CD14-positive monocyte (primary cell): ENCODE results near the gene LCN2. TPM values are rescaled to one million over a fixed set of nuclear protein-coding genes. Genes with fewer than 3 reads are reported as not detected.
"Not testable (repeated sequence)": the region's sequence is repeated elsewhere in the genome, so short reads cannot be mapped to it uniquely, and the experiment has no call there.

Experiments used
- DNase-seq, 3 donors: peaks; one replicate each; pipeline ENCODE4 v3.0.0-alpha.2; 2011 to 2022
- H2AFZ ChIP-seq: 2 replicates; pipeline ENCODE4 v1.6.0; 2012; ENCODE audit warnings: mild to moderate bottlenecking, low read depth, low read length, inconsistent platforms; ENCODE audit not compliant: insufficient read depth, poor library complexity, severe bottlenecking
- H3K27ac ChIP-seq, 2 donors: 1 replicate in 1 of 2; 2 replicates in 1 of 2; pipeline ENCODE4 v1.5.1; 2012 to 2013; ENCODE audit warnings: low read length in 2 of 2, control low read depth in 1 of 2, inconsistent platforms in 1 of 2, low read depth in 1 of 2, mild to moderate bottlenecking in 1 of 2
- H3K27me3 ChIP-seq, 2 donors: one replicate each; pipeline versions ENCODE4 v1.6.0 to v1.6.1; 2011 to 2013; ENCODE audit warnings: low read length in 2 of 2; ENCODE audit not compliant: control insufficient read depth in 2 of 2, insufficient read depth in 2 of 2
- H3K36me3 ChIP-seq, 2 donors: replicated peaks in 1 of 2; 1 replicate in 1 of 2; 2 replicates in 1 of 2; pipeline versions ENCODE4 v1.5.1 to v1.6.1; 2012 to 2013; ENCODE audit warnings: low read length in 2 of 2, control low read depth in 1 of 2, inconsistent platforms in 1 of 2, mild to moderate bottlenecking in 1 of 2; ENCODE audit not compliant: insufficient read depth in 2 of 2, control insufficient read depth in 1 of 2
- H3K4me1 ChIP-seq, 2 donors: 1 replicate in 1 of 2; 2 replicates in 1 of 2; pipeline versions ENCODE4 v1.5.1 to v1.6.1; 2012 to 2013; ENCODE audit warnings: low read length in 2 of 2, control low read depth in 1 of 2, inconsistent platforms in 1 of 2, mild to moderate bottlenecking in 1 of 2, moderate library complexity in 1 of 2; ENCODE audit not compliant: insufficient read depth in 2 of 2, control insufficient read depth in 1 of 2
- H3K4me2 ChIP-seq: replicated peaks from 2 replicates; pipeline ENCODE3; 2012; ENCODE audit warnings: low read length, moderate library complexity, mild to moderate bottlenecking; ENCODE audit not compliant: poor library complexity, severe bottlenecking; ENCODE audit errors: extremely low read depth
- H3K4me3 ChIP-seq, 3 experiments: fragments of 200-600 bp in 1 of 3; sonication (generic) in 1 of 3; replicated peaks in 1 of 3; 1 replicate in 2 of 3; 2 replicates in 1 of 3; pipeline ENCODE4 v1.5.1; 2011 to 2013; ENCODE audit warnings: low read length in 3 of 3, mild to moderate bottlenecking in 3 of 3, control low read depth in 2 of 3, low read depth in 2 of 3, inconsistent platforms in 1 of 3, moderate library complexity in 1 of 3
- H3K79me2 ChIP-seq: 2 replicates; pipeline ENCODE4 v1.6.0; 2012; ENCODE audit warnings: mild to moderate bottlenecking, control low read depth, inconsistent platforms, low read length, moderate library complexity; ENCODE audit not compliant: insufficient read depth
- H3K9ac ChIP-seq: 2 replicates; pipeline ENCODE4 v1.6.0; 2017; ENCODE audit warnings: low read length, mild to moderate bottlenecking; ENCODE audit not compliant: insufficient read depth, poor library complexity, severe bottlenecking
- H3K9me3 ChIP-seq, 2 donors: replicated peaks in 1 of 2; 1 replicate in 1 of 2; 2 replicates in 1 of 2; pipeline versions ENCODE4 v1.5.1 to v1.6.1; 2012 to 2013; ENCODE audit warnings: low read length in 2 of 2, control low read depth in 1 of 2; ENCODE audit not compliant: control insufficient read depth in 1 of 2, insufficient read depth in 1 of 2
- H4K20me1 ChIP-seq: 2 replicates; pipeline ENCODE4 v1.6.0; 2012; ENCODE audit warnings: mild to moderate bottlenecking, low read length, control low read depth, moderate library complexity; ENCODE audit not compliant: insufficient read depth
- H3K27ac Mint-ChIP-seq, 7 donors: one replicate each; pipeline ENCODE4 v1.8.0; 2020; ENCODE audit warnings: mild to moderate bottlenecking in 7 of 7, mixed read lengths in 7 of 7, moderate library complexity in 6 of 7, inconsistent platforms in 2 of 7
- H3K27me3 Mint-ChIP-seq, 3 donors: one replicate each; pipeline ENCODE4 v1.8.0; 2021 to 2022; ENCODE audit warnings: low read depth in 3 of 3, mild to moderate bottlenecking in 3 of 3, mixed read lengths in 3 of 3, moderate library complexity in 3 of 3, inconsistent platforms in 1 of 3
- H3K36me3 Mint-ChIP-seq, 2 donors: one replicate each; pipeline ENCODE4 v1.8.0; 2020; ENCODE audit warnings: mixed read lengths in 2 of 2, inconsistent platforms in 1 of 2, mild to moderate bottlenecking in 1 of 2
- H3K4me1 Mint-ChIP-seq: one replicate; pipeline ENCODE4 v1.8.0; 2020; ENCODE audit warnings: mild to moderate bottlenecking, mixed read lengths
- H3K4me3 Mint-ChIP-seq, 2 donors: one replicate each; pipeline ENCODE4 v1.8.0; 2020; ENCODE audit warnings: mild to moderate bottlenecking in 2 of 2, mixed read lengths in 2 of 2, moderate library complexity in 1 of 2
- H3K9me3 Mint-ChIP-seq, 7 donors: one replicate each; pipeline ENCODE4 v1.8.0; 2020 to 2022; ENCODE audit warnings: mixed read lengths in 7 of 7, mild to moderate bottlenecking in 6 of 7, moderate library complexity in 6 of 7, inconsistent platforms in 2 of 7
- WGBS: methylation state at CpG from one replicate; pipeline ENCODE4 v1.1.5; 2013; ENCODE audit warnings: missing lambda C conversion rate; ENCODE audit not compliant: insufficient coverage; 5-methylcytosine and 5-hydroxymethylcytosine counted together
- intact Hi-C, 2 donors: fragments of 100-400 bp; cut with micrococcal nuclease; formaldehyde crosslinking; loops; one replicate each; pipeline versions ENCODE4 v1.15.0 to v1.15.1; 2023
- polyA plus RNA-seq, 3 donors: library from polyadenylated mRNA; depleted of rRNA in 1 of 3; unstranded in 2 of 3; stranded (reverse) in 1 of 3; fragments of 300-500 nt in 2 of 3; fragments of >200 nt in 1 of 3; fragmentation: Illumina TruSeq in 2 of 3; gene quantifications; 1 replicate in 2 of 3; 2 replicates in 1 of 3; pipeline ENCODE4 v1.2.3, GENCODE V29; 2012 to 2021
- TF ChIP-seq, protein P1 (sequence below): fragments of 200-600 bp; IDR thresholded peaks from one replicate; pipeline ENCODE4 v1.8.0; 2022; ENCODE audit warnings: antibody characterized with exemption, mild to moderate bottlenecking

LCN2 gene
- polyA plus RNA-seq, 3 donors = 0.83 TPM; not detected in 2

DNA sequence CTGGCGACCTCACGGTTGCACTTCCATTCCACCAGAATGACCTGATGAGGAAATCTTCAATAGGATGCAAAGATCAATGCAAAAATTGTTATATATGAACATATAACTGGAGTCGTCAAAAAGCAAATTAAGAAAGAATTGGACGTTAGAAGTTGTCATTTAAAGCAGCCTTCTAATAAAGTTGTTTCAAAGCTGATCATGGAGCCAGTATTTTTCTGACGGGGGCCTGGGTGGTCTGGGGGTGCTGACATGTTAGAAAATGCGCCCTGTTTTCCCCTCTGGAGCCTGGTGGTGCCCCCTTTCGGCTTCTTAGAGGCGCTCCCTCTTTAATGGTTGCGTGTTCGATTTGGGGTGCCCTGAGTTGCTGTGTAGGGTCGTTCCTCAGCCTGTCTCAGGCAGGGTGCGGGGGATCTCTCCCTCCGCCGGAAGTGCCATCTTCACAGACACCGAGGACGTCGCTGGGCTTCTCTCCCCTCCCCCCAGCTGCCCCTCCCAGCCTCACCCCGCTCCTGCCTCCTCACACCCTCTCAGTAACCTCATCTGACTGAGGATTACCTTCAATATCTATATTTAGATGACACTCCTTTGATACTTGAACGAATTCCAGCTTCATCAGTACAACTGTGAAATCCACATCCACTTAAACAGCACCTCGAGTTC, 40.1 kb upstream of the LCN2 start:
- no peak overlapping the region for H3K9ac ChIP-seq
- peak overlapping the region in 2 of 7 donors; percentile 25 to 55 for H3K27ac Mint-ChIP-seq

GRCh38 chr9:128111726-128112125, 37.5 kb upstream of the LCN2 start:
- H3K9me3 Mint-ChIP-seq, H3K9me3 ChIP-seq, H2AFZ ChIP-seq, H3K27ac ChIP-seq, H3K9ac ChIP-seq, H3K79me2 ChIP-seq, H3K27ac Mint-ChIP-seq, H3K27me3 ChIP-seq, H3K4me3 Mint-ChIP-seq, H3K4me3 ChIP-seq, H3K4me1 Mint-ChIP-seq, H3K27me3 Mint-ChIP-seq, DNase-seq, H3K4me2 ChIP-seq, intact Hi-C loops: not testable (repeated sequence)
- peaks cover 3 to 11% of the 10 kb centered on the region in 2 donors for H3K4me1 ChIP-seq
- peaks cover 29 to 34% of the 10 kb centered on the region in 2 donors for H3K36me3 ChIP-seq
- H4K20me1 ChIP-seq = peaks cover 18% of the 10 kb centered on the region
- H3K36me3 Mint-ChIP-seq = peaks cover 35 to 44% of the 10 kb centered on the region in 2 donors
- 92% methylated on average over 10 of the region's 12 CpGs for WGBS

More for the DNA sequence above, 40.1 kb upstream of the LCN2 start:
- intact Hi-C loops = no loop called here
- H3K27ac ChIP-seq = no peak overlapping the region
- no peaks in the 10 kb centered on the region for H3K9me3 ChIP-seq
- no peak overlapping the region for H3K4me3 Mint-ChIP-seq
- no peaks in the 10 kb centered on the region for H3K4me1 ChIP-seq
- DNase-seq = no peak
- peaks cover 53 to 59% of the 10 kb centered on the region in 2 donors for H3K36me3 Mint-ChIP-seq
- H4K20me1 ChIP-seq = peaks cover 36% of the 10 kb centered on the region
- WGBS = 92% methylated on average over 11 of the region's 20 CpGs
- H3K9me3 Mint-ChIP-seq = peaks cover 0 to 2% (median 0%) of the 10 kb centered on the region in 7 donors
- H3K4me1 Mint-ChIP-seq = no peaks in the 10 kb centered on the region
- peaks cover 44 to 54% of the 10 kb centered on the region in 2 donors for H3K36me3 ChIP-seq
- H3K27me3 Mint-ChIP-seq = peaks cover 0 to 2% (median 0%) of the 10 kb centered on the region in 3 donors
- no peak overlapping the region for H2AFZ ChIP-seq
- H3K4me3 ChIP-seq = no peak overlapping the region
- H3K4me2 ChIP-seq = no peak overlapping the region
- no peaks in the 10 kb centered on the region for H3K27me3 ChIP-seq
- no peaks in the 10 kb centered on the region for H3K79me2 ChIP-seq
- TF ChIP-seq, protein P1, sequence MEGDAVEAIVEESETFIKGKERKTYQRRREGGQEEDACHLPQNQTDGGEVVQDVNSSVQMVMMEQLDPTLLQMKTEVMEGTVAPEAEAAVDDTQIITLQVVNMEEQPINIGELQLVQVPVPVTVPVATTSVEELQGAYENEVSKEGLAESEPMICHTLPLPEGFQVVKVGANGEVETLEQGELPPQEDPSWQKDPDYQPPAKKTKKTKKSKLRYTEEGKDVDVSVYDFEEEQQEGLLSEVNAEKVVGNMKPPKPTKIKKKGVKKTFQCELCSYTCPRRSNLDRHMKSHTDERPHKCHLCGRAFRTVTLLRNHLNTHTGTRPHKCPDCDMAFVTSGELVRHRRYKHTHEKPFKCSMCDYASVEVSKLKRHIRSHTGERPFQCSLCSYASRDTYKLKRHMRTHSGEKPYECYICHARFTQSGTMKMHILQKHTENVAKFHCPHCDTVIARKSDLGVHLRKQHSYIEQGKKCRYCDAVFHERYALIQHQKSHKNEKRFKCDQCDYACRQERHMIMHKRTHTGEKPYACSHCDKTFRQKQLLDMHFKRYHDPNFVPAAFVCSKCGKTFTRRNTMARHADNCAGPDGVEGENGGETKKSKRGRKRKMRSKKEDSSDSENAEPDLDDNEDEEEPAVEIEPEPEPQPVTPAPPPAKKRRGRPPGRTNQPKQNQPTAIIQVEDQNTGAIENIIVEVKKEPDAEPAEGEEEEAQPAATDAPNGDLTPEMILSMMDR = no peak
